IPS-NIHi11 (cell line): ENCODE measurements around the gene RASGRP2.

Experiments used
- DNase-seq: peaks from one replicate; pipeline ENCODE4 v3.0.0; 2012; ENCODE audit warnings: mixed read lengths, low spot score

Gene RASGRP2

GRCh38 chr11:64770120-64770519, 26.2 kb upstream of the RASGRP2 start:
- DNase-seq, result no peak

GRCh38 chr11:64769283-64769682, 25.3 kb upstream of the RASGRP2 start:
- no peak for DNase-seq

- DNase-seq, result no peak
These were observed 24.4 kb upstream of the RASGRP2 start for GRCh38 chr11:64768300-64768694.

- DNase-seq, result peak; percentile 63
These were observed 23.7 kb upstream of the RASGRP2 start for GRCh38 chr11:64767344-64768299.

GRCh38 chr11:64766881-64767280, 22.9 kb upstream of the RASGRP2 start:
- no peak for DNase-seq

- no peak for DNase-seq
These were observed 22.1 kb upstream of the RASGRP2 start for GRCh38 chr11:64765851-64766665.

- DNase-seq, result no peak
These were observed 21.4 kb upstream of the RASGRP2 start for GRCh38 chr11:64765291-64765850.

- DNase-seq, result no peak
These were observed 20.8 kb upstream of the RASGRP2 start for GRCh38 chr11:64764753-64765152.

GRCh38 chr11:64764040-64764611, 20.2 kb upstream of the RASGRP2 start:
- no peak for DNase-seq

GRCh38 chr11:64763526-64764039, 19.6 kb upstream of the RASGRP2 start:
- DNase-seq, result no peak

GRCh38 chr11:64762674-64763525, 19.0 kb upstream of the RASGRP2 start:
- DNase-seq, result no peak

- no peak for DNase-seq
These were observed 18.3 kb upstream of the RASGRP2 start for GRCh38 chr11:64762277-64762673.

GRCh38 chr11:64760759-64761420, 16.9 kb upstream of the RASGRP2 start:
- no peak for DNase-seq

GRCh38 chr11:64759722-64760719, 16.1 kb upstream of the RASGRP2 start, which contains the start of gene PYGM:
PYGM (minus strand) TSS chr11:64759974; CDS start chr11:64759898, 76 bp downstream.
- DNase-seq, result peak; percentile 89

- no peak for DNase-seq
These were observed 15.3 kb upstream of the RASGRP2 start for GRCh38 chr11:64759131-64759721.

GRCh38 chr11:64758330-64759079, 14.6 kb upstream of the RASGRP2 start:
- DNase-seq, result no peak

GRCh38 chr11:64757549-64758329, 13.8 kb upstream of the RASGRP2 start:
- DNase-seq, result no peak
